ENCODE measurements around the gene ACIN1.

The ACIN1 gene

GRCh38 chr14:23105348-23105824, 10.4 kb upstream of the ACIN1 start:
- DNase-seq (ENCODE audit: low read depth in 1 of 2, low spot score in 1 of 2): no peak

- DNase-seq (ENCODE audit: low read depth in 1 of 2, low spot score in 1 of 2): no peak
These were observed 9.8 kb upstream of the ACIN1 start, which contains the start of gene CIROP for GRCh38 chr14:23104591-23105347. Gene CIROP (minus strand): TSS chr14:23104989. CDS start chr14:23104920, 69 bp downstream.

DNA sequence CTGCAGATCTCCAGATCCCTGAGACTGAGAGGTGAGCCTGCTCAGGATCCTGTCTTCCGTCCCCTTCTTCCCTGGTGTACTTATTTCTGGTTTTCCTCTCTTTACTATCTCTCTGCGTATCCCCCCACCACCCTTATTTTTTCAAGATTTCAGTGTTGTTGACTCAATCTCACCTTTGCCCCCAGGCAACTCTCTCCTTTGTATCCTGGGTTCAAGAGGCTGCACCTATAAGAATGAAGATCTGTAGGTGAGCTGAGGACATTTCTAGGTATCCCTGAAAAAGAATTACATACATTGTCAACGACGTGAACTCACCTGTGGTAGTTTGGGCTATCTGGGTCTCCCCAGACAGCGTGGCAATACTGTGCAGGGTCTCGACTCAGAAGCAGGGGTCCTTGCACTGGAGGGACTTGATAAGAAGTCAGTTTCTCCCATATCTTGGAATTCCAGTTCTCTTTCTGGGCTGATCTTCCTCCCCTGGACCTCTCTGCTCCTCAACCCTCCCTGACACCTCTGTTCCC, 9.2 kb upstream of the ACIN1 start:
- DNase-seq (ENCODE audit: low read depth in 1 of 2, low spot score in 1 of 2): no peak

DNA sequence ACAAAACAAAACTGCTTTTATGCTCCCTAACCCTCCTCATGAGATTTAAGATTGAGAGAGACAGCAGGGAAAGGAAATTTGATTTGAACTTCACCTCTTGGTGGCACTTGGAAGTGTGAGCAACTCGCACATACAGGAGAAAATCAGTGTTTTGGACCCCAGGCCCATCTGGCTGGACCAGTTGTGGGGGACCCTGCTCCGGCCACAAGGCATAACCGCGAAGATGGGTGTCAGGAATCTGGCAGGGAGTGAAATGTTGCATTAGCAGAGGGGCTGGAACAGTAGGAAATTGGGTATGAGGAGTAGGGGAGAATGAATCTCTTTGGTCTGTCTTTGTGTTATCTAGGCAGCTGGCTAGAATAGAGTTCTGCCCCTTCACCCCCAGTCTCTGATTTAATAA, 8.6 kb upstream of the ACIN1 start:
- DNase-seq (ENCODE audit: low read depth in 1 of 2, low spot score in 1 of 2): no peak

- DNase-seq (ENCODE audit: low read depth in 1 of 2, low spot score in 1 of 2): no peak
These were observed 7.9 kb upstream of the ACIN1 start for GRCh38 chr14:23102801-23103200.

DNA sequence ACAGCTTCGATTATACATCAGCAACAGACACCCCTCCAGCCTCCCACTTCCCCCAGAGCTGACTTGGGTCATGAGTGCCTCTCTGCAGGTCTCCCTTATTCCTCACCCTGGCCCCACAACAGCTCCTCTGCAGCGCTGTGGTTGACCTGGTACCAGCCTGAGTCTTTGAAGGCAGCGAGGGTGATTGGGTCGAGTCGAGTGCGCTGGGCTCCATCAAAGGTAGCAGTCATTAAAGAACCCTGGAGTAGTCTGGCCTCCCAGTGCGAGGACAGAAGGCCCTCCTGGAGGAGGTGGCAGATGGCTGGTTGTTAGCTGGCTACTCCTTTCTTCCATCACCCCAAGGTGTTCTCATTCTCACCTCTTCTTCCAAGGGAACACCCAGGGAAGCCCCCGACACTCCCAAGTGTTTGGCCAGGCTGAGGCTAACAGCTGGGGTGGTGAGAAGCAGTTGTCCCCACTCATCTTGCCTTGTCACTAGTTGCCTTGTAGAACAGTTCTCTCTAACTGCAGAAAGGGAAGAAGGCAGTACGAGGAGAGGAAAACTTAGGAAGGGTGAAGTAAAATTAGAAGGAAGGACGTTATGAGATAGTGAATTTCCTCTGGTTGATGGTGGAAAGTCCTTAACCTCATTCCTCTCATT, 7.2 kb upstream of the ACIN1 start:
- no peak for DNase-seq (ENCODE audit: low read depth in 1 of 2, low spot score in 1 of 2)

DNA sequence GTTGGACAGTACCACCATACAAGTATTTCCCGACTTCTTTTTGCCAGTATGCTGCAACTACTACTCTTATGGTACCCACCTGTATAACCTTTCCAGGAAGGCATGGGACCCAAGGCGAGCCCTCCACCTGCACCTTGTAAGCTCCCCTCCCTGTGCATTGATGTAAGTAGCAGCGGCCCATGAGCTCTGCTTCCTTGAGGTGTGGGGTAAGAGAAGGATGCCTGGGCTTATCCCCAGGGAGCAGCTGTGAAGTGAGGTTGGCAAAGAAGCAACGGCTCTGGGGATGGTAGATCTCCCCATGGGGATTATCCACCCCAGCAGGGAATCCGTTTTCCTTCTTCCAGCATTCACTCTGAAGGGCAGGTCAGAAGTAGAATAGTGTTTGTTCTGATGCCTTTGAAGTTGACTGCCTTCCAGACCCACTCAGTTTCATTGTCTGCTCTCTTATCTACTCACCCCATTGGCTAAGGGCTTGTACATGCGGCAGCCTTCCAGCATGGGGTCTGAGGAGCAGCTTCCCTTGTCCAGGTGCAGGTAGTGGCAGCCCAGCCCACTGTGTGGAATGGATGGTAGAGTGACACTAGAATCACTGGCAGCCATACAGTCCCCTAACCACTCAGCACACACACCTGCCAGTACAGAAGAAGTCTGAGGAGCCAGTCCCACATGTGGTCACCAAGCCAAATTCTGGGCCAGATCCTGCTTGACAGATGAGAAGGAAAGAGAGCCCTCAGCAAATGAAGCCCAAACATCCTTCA, 6.5 kb upstream of the ACIN1 start:
- DNase-seq (ENCODE audit: low read depth in 1 of 2, low spot score in 1 of 2): no peak

DNA sequence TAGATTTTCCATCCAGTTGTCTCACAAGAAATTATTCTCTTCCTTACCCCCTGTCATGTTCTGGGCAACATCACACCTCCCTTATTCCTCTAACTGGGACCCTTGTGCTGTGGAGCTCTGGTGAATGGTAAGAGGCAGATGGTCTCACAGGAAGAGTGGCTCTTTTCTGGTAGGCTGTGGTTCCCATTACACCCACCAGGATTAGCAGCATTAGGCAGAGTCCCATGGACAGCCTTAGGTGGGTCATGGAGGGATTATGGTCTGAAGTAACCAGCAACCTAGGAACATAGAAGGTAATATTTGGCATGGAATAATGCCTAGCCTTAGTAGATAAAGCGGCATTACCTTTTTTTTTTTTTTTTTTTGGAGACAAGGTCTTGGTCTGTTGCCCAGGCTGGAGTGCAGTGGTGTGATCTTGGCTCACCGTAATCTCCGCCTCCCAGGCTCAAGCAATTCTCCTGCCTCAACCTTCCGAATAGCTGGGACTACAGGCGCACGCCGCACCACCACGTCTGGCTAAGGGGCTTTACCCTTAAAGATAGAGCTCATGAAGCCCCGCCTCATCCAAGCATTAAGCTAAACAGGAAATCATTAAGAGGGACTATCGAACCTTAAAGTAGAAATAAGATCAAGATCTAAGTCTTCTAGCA, 4.4 kb upstream of the ACIN1 start:
- no peak for DNase-seq (ENCODE audit: low read depth in 1 of 2, low spot score in 1 of 2)

- DNase-seq (ENCODE audit: low read depth in 1 of 2, low spot score in 1 of 2): no peak
These were observed 2.9 kb upstream of the ACIN1 start for GRCh38 chr14:23097786-23098185.

DNA sequence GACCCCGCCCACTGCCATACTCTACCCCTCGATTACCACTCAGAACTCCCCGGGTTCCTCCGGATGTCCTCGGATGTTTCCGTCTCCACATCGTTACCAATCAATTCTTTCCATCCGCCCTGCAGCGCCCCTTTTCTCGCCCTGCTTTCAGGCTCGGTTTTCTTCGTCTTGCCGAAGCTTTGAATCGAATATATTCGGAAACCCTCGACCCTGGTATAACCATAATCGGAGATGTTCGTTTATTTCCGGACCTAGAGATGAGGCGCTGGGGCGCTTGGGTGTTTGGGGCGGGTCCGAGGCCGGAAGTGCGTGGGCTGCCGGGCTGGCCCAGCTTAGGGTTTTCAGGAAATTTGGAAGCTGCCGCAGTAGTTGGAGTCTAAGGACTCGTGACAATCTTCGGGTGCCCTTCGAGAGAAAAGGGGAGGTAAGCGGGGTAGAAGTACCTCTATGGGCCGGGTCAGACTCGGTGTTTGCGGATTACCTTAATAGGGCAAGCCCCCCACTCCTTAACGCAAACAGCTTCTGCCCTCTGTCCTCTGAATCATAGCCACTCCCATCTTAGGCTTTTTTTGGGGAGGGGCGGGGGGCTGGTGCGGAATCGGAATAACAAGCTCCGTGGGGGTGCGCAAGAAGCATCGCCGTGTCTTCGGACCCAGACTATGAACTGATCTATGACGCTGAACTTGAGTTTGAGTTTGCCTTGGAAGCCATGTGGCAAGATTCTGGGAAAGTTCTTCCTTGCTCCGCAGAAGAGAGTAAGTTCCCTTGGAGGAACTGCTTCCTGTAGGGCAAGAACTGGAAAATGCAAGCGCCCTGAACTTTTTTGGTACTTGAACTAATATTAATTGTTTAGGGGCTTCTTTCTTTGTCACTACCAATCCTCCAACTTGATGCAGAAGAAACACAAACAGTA, 516 bp upstream of the ACIN1 start, which contains the start of gene C14orf119:
Gene C14orf119 (plus strand): TSS at position 310 of the 913 bp plus-strand sequence. CDS start 2,154 bp downstream, outside the sequence.
- peak; percentile 98 to 99 for DNase-seq (ENCODE audit: low read depth in 1 of 2, low spot score in 1 of 2)

- no peak for DNase-seq (ENCODE audit: low read depth in 1 of 2, low spot score in 1 of 2)
These were observed 808 bp downstream of the ACIN1 start for GRCh38 chr14:23093991-23094665.

DNA sequence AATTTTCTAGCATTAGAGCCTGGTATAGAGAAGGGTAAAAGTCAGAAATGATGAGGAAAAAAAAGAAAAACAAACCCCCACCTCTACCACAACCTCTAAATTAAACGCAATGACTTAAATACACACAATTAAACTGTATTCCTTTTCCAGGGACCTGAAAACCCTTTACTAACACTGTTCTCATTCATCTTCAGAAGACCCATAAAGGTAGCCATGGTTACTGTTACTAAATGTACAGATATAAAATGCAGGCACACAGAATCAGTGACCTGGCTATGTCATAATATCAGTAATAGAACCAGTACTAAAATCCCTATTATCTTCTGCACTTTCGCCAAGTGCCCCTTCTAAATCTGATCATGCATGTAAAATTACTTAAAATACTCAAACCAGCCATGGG, 1.4 kb downstream of the ACIN1 start:
- DNase-seq (ENCODE audit: low read depth in 1 of 2, low spot score in 1 of 2): no peak

- no peak for DNase-seq (ENCODE audit: low read depth in 1 of 2, low spot score in 1 of 2)
These were observed 1.8 kb downstream of the ACIN1 start for GRCh38 chr14:23093104-23093503.

DNA sequence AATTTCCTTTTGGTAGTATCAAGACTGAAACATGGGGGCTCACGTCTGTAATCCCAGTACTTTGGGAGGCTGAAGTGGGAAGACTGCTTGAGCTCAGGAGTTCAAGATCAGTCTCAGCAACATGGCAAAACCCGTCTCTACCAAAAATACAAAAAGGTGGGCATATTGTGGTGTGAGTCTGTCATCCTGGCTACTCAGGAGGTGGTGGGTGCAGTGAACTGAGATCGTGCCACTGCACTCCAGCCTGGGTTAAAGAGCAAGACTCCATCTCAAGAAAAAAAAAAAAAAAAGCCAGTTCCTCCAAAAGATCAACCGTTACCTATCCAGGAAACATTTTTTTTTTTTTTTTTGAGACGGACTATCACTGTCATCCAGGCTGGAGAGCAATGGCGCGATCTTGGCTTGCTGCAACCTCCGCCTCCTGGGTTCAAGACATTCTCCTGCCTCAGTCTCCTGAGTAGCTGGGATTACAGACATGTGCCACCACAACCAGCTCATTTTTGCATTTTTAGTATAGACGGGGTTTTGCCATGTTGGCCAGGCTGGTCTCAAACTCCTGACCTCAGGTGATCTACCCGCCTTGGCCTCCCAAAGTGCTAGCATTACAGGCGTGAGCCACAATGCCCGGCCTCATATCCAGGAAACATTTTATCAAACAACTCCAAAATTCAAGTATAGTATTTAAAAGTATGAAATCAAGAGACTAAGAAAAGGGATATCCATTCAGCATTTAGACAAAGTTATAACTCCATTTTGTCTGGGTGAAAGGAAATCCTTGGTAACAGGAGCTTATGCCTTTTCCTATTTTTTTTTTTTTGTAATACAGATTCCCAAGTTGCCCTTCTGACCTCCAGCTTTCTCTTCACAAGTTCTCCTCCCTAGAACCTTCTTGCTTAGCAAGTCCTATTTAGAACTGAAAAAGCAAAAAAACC, 3.4 kb downstream of the ACIN1 start:
- DNase-seq (ENCODE audit: low read depth in 1 of 2, low spot score in 1 of 2): no peak

DNA sequence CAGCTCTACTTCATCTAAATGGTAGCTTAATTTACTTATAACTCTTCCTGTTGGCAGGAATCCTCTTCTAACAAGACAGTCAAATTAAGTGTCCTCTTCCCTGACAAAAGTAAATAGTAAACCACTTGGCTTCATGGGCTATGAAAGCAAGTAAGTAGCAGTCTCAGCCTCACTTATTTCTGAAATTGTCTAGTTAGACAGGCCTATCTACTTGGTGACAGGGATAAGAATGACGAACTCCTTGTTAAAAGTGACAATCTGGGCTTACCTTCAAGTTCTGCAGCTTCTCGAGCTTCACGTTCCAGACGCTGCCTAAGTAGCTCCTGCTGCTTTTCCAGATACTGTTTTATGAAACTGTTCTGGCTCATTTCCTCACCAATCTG, 4.7 kb downstream of the ACIN1 start:
- no peak for DNase-seq (ENCODE audit: low read depth in 1 of 2, low spot score in 1 of 2)

- DNase-seq (ENCODE audit: low read depth in 1 of 2, low spot score in 1 of 2): no peak
These were observed 5.3 kb downstream of the ACIN1 start for GRCh38 chr14:23089498-23090253.

- DNase-seq (ENCODE audit: low read depth in 1 of 2, low spot score in 1 of 2): no peak
These were observed 8.4 kb downstream of the ACIN1 start for GRCh38 chr14:23086565-23086964.

DNA sequence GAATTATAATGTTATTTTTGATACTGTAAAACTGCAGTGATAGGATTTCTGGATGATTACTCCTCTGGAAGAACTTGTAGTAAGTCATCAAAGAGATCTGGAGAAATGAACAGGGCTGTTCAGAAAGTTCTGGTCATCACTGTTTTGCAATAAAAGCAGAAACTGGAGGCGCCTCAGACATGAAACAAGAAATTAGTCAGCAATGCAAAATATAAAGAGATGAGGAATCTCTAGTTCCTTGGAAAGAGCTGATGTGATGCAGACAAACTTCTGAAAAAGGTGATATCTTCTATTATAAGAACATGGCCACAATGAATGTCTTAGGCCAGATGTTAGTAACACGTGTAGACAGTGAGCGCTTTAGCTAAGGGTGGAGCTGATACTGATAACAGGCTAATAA, 9.5 kb downstream of the ACIN1 start:
- no peak for DNase-seq (ENCODE audit: low read depth in 1 of 2, low spot score in 1 of 2)
